Left lung (tissue), 10 donors: ENCODE data around the gene CSGALNACT2. TPM values are rescaled to one million over a fixed set of nuclear protein-coding genes. Genes with fewer than 3 reads are reported as not detected.
A peak's percentile ranks its signal among the peaks of the same experiment; 100 is the strongest.

Source experiments
- ATAC-seq: fragments of 200-7000 bp; cut with Tn5 transposase; one replicate; pipeline ENCODE4 v1.9.1; 2020; ENCODE audit warnings: moderate library complexity
- DNase-seq, 4 donors: peaks; one replicate each; pipeline ENCODE4 v3.0.0-alpha.2; 2013 to 2020
- H3K27ac ChIP-seq, 2 donors: fragments of 200-600 bp; sonication (generic) in 1 of 2; one replicate each; pipeline versions ENCODE4 v1.5.0 to v1.8.0; 2020 to 2021
- H3K27me3 ChIP-seq, 2 donors: fragments of 200-600 bp; sonication (generic) in 1 of 2; one replicate each; pipeline versions ENCODE4 v1.5.0 to v1.8.0; 2020 to 2021
- H3K36me3 ChIP-seq, 2 donors: fragments of 200-600 bp; sonication (generic) in 1 of 2; one replicate each; pipeline versions ENCODE4 v1.5.0 to v1.8.0; 2020 to 2021
- H3K4me1 ChIP-seq, 2 donors: fragments of 200-600 bp; one replicate each; pipeline ENCODE4 v1.8.0; 2021
- H3K4me3 ChIP-seq, 2 donors: fragments of 200-600 bp; sonication (generic) in 1 of 2; one replicate each; pipeline versions ENCODE4 v1.5.0 to v1.8.0; 2020 to 2021; ENCODE audit warnings: mild to moderate bottlenecking in 1 of 2
- H3K9me3 ChIP-seq, 2 donors: fragments of 200-600 bp; sonication (generic) in 1 of 2; one replicate each; pipeline versions ENCODE4 v1.5.0 to v1.8.0; 2020 to 2021
- CTCF ChIP-seq, 2 donors: fragments of 200-600 bp; sonication (generic) in 1 of 2; IDR thresholded peaks; one replicate each; pipeline versions ENCODE4 v1.5.0 to v1.8.0; 2021; ENCODE audit warnings: antibody characterized with exemption in 2 of 2
- intact Hi-C, 2 donors: fragments of 100-400 bp; cut with DNase I; formaldehyde crosslinking; loops; one replicate each; pipeline versions ENCODE4 v1.11.2 to v1.14.2; 2022
- polyA plus RNA-seq, 6 donors: library from polyadenylated mRNA; unstranded; fragments of 120-200 nt; gene quantifications; one replicate each; pipeline ENCODE4 v1.2.1, GENCODE V29; 2013; ENCODE audit not compliant: insufficient read length in 6 of 6
- total RNA-seq, 2 donors: library from RNA; stranded (reverse); fragmentation: NEBNext Ultra II Directional; extraction: Animal tissue kit (Norgen Biotek cat#: 25700); gene quantifications; one replicate each; pipeline ENCODE4 v1.2.1, GENCODE V29; 2021
- donor health status: DM: no; HTN: yes; CAD: no.
- donor health status: DM: no; HTN: no; CAD: no.

Gene CSGALNACT2
- total and polyA plus RNA-seq, 8 donors, result 31.4 to 45.0 (median 36.6) TPM

- ATAC-seq (no peak), DNase-seq (peak in 1 of 4 donors; percentile 67)
- Histone ChIP-seq H3K4me3 (no peak overlapping the region), H3K4me1 (peaks cover 0 to 5% of the 10 kb centered on the region in 2 donors), H3K27me3 (no peaks in the 10 kb centered on the region), H3K9me3 (no peaks in the 10 kb centered on the region), H3K36me3 (no peaks in the 10 kb centered on the region), H3K27ac (no peak overlapping the region)
- intact Hi-C loops, result no loop called here
- TF ChIP-seq CTCF (IDR thresholded peaks at IDR 0.05), result no peak
Observed at GRCh38 chr10:43114743-43115611, 23.3 kb upstream of the CSGALNACT2 start.

- Histone ChIP-seq H3K27me3 (no peaks in the 10 kb centered on the region), H3K9me3 (no peaks in the 10 kb centered on the region), H3K27ac (no peak overlapping the region), H3K36me3 (no peaks in the 10 kb centered on the region), H3K4me1 (peaks cover 0 to 9% of the 10 kb centered on the region in 2 donors), H3K4me3 (no peak overlapping the region)
- ATAC-seq (no peak), DNase-seq (peak in 1 of 4 donors; percentile 61)
- no peak for TF ChIP-seq CTCF (IDR thresholded peaks at IDR 0.05)
- intact Hi-C loops, result no loop called here
Observed at GRCh38 chr10:43115881-43116595, 22.2 kb upstream of the CSGALNACT2 start.

- DNase-seq (no peak), ATAC-seq (no peak)
- Histone ChIP-seq H3K9me3 (no peaks in the 10 kb centered on the region), H3K4me1 (peaks cover 4 to 14% of the 10 kb centered on the region in 2 donors), H3K27me3 (no peaks in the 10 kb centered on the region), H3K4me3 (no peak overlapping the region), H3K27ac (no peak overlapping the region), H3K36me3 (no peaks in the 10 kb centered on the region)
- intact Hi-C loops, result no loop called here
- TF ChIP-seq CTCF (IDR thresholded peaks at IDR 0.05), result no peak
Observed at GRCh38 chr10:43116596-43116995, 21.6 kb upstream of the CSGALNACT2 start.

GRCh38 chr10:43117031-43117776 lies 21.0 kb upstream of the CSGALNACT2 start:
- peak in 1 of 4 donors; percentile 53 for DNase-seq
- Histone ChIP-seq H3K36me3 (no peaks in the 10 kb centered on the region), H3K4me3 (no peak overlapping the region), H3K27ac (no peak overlapping the region), H3K4me1 (peaks cover 4 to 20% of the 10 kb centered on the region in 2 donors), H3K9me3 (no peaks in the 10 kb centered on the region), H3K27me3 (no peaks in the 10 kb centered on the region)
- ATAC-seq, result no peak
- intact Hi-C loops, result no loop called here
- no peak for TF ChIP-seq CTCF (IDR thresholded peaks at IDR 0.05)
